Activated naive CD4-positive, alpha-beta T cell treated with anti-CD3 and anti-CD28 coated beads for 36 hours (primary cell): ENCODE measurements around the gene SNX1. TPM values are rescaled to one million over a fixed set of nuclear protein-coding genes. Genes with fewer than 3 reads are reported as not detected.
"Not testable (repeated sequence)": the region's sequence is repeated elsewhere in the genome, so short reads cannot be mapped to it uniquely, and the experiment has no call there.

ENCODE experiments used
- CTCF ChIA-PET: fragments of 350-600 bp; sonication (Branson Sonifier 250); formaldehyde crosslinking; loops from one replicate; lab custom pipeline; 2021; ENCODE audit warnings: antibody characterized with exemption; lab: Charles Lee
- DNase-seq: peaks from one replicate; pipeline ENCODE4 v3.0.0-alpha.2; 2020
- H3K27ac Mint-ChIP-seq: one replicate; pipeline ENCODE4 v1.8.0; 2021; ENCODE audit warnings: mild to moderate bottlenecking, mixed read lengths
- H3K27me3 Mint-ChIP-seq: one replicate; pipeline ENCODE4 v1.8.0; 2021; ENCODE audit warnings: low read depth, mixed read lengths
- H3K36me3 Mint-ChIP-seq: one replicate; pipeline ENCODE4 v1.8.0; 2021; ENCODE audit warnings: low read depth, mixed read lengths
- H3K4me1 Mint-ChIP-seq: one replicate; pipeline ENCODE4 v1.8.0; 2021; ENCODE audit warnings: low read depth, mixed read lengths
- H3K4me3 Mint-ChIP-seq: one replicate; pipeline ENCODE4 v1.8.0; 2021; ENCODE audit warnings: mild to moderate bottlenecking, moderate library complexity, mixed read lengths
- H3K9me3 Mint-ChIP-seq: one replicate; pipeline ENCODE4 v1.8.0; 2021; ENCODE audit warnings: mixed read lengths
- intact Hi-C: fragments of 100-400 bp; cut with micrococcal nuclease; formaldehyde crosslinking; loops from one replicate; pipeline ENCODE4 v1.15.1; 2023
- total RNA-seq, 2 experiments: library from RNA; stranded (reverse); gene quantifications; one replicate each; pipeline ENCODE4 v1.2.3, GENCODE V29; 2021

SNX1 gene
- total RNA-seq, 2 experiments from 2014 or later = 80.7 to 84.2 TPM

- H3K27ac Mint-ChIP-seq = no peak overlapping the region
- no peak overlapping the region for H3K4me3 Mint-ChIP-seq
- no peaks in the 10 kb centered on the region for H3K4me1 Mint-ChIP-seq
- CTCF ChIA-PET = interaction anchor here (1.3 to 1.4 kb wide), 2 partner anchors 115 to 451 kb away, joined by 6 to 10 read pairs; no protein-coding TSS in a partner anchor
- H3K36me3 Mint-ChIP-seq = no peaks in the 10 kb centered on the region
- no peaks in the 10 kb centered on the region for H3K9me3 Mint-ChIP-seq
- intact Hi-C loops = no loop called here
- DNase-seq = no peak
- no peaks in the 10 kb centered on the region for H3K27me3 Mint-ChIP-seq
Observed at GRCh38 chr15:64060716-64061115, 35.1 kb upstream of the SNX1 start.

GRCh38 chr15:64066451-64066850, 29.3 kb upstream of the SNX1 start:
- intact Hi-C loops = loop anchor here (2.0 to 5.0 kb wide), 3 partner anchors 240 to 778 kb away; no protein-coding TSS in a partner anchor
- CTCF ChIA-PET = interaction anchor here (0.6 to 5.1 kb wide), 14 partner anchors 19 to 607 kb away, joined by 3 to 49 read pairs (median 4); partner anchors contain the start of gene DAPK2

GRCh38 chr15:64067564-64068030, 28.2 kb upstream of the SNX1 start:
- peak; percentile 81 for DNase-seq
- Mint-ChIP-seq H3K4me3 (no peak overlapping the region), H3K36me3 (peaks cover 2% of the 10 kb centered on the region), H3K27ac (no peak overlapping the region), H3K27me3 (no peaks in the 10 kb centered on the region), H3K9me3 (no peaks in the 10 kb centered on the region), H3K4me1 (peaks cover 5% of the 10 kb centered on the region)
- CTCF ChIA-PET = interaction anchor here (0.6 to 5.1 kb wide), 34 partner anchors 10 to 777 kb away, joined by 3 to 49 read pairs (median 4); no protein-coding TSS in a partner anchor
- intact Hi-C loops = loop anchor here (1.0 to 5.0 kb wide), 7 partner anchors 175 to 779 kb away; no protein-coding TSS in a partner anchor

More at GRCh38 chr15:64066451-64066850, 29.3 kb upstream of the SNX1 start:
- Mint-ChIP-seq H3K27ac (no peak overlapping the region), H3K9me3 (no peaks in the 10 kb centered on the region), H3K4me1 (peaks cover 5% of the 10 kb centered on the region), H3K36me3 (no peaks in the 10 kb centered on the region), H3K27me3 (no peaks in the 10 kb centered on the region), H3K4me3 (no peak overlapping the region)
- no peak for DNase-seq

- Mint-ChIP-seq H3K27ac (no peak overlapping the region), H3K27me3 (no peaks in the 10 kb centered on the region), H3K9me3 (no peaks in the 10 kb centered on the region), H3K4me3 (no peak overlapping the region), H3K36me3 (peaks cover 5% of the 10 kb centered on the region), H3K4me1 (peaks cover 5% of the 10 kb centered on the region)
- no peak for DNase-seq
- CTCF ChIA-PET = interaction anchor here (0.6 to 5.1 kb wide), 30 partner anchors 9 to 558 kb away, joined by 3 to 49 read pairs (median 4); no protein-coding TSS in a partner anchor
- intact Hi-C loops = loop anchor here (5.0 kb wide), 1 partner anchor 601 kb away; no protein-coding TSS in a partner anchor
Observed at GRCh38 chr15:64068133-64068532, 27.6 kb upstream of the SNX1 start.

GRCh38 chr15:64070106-64070505, 25.7 kb upstream of the SNX1 start:
- CTCF ChIA-PET = interaction anchor here (0.6 to 5.1 kb wide), 6 partner anchors 21 to 603 kb away, joined by 3 to 49 read pairs (median 13); partner anchors contain the start of gene CIAO2A
- Mint-ChIP-seq H3K27me3 (no peaks in the 10 kb centered on the region), H3K36me3 (peaks cover 8% of the 10 kb centered on the region), H3K27ac (no peak overlapping the region), H3K9me3 (no peaks in the 10 kb centered on the region), H3K4me3 (no peak overlapping the region), H3K4me1 (peaks cover 5% of the 10 kb centered on the region)
- intact Hi-C loops = no loop called here
- DNase-seq = no peak

- H3K4me3 Mint-ChIP-seq = no peak overlapping the region
- peaks cover 9% of the 10 kb centered on the region for H3K36me3 Mint-ChIP-seq
- no peaks in the 10 kb centered on the region for H3K9me3 Mint-ChIP-seq
- peaks cover 5% of the 10 kb centered on the region for H3K4me1 Mint-ChIP-seq
- intact Hi-C loops = no loop called here
- no peak for DNase-seq
- CTCF ChIA-PET = interaction anchor here (0.7 to 4.6 kb wide), 9 partner anchors 17 to 319 kb away, joined by 3 to 24 read pairs (median 3); partner anchors contain the start of genes CIAO2A and DAPK2
- H3K27ac Mint-ChIP-seq = no peak overlapping the region
- no peaks in the 10 kb centered on the region for H3K27me3 Mint-ChIP-seq
Observed at GRCh38 chr15:64070965-64071851, 24.6 kb upstream of the SNX1 start.

- Mint-ChIP-seq H3K4me3 (no peak overlapping the region), H3K27me3 (no peaks in the 10 kb centered on the region), H3K36me3 (peaks cover 9% of the 10 kb centered on the region), H3K9me3 (no peaks in the 10 kb centered on the region), H3K27ac (no peak overlapping the region), H3K4me1 (peaks cover 5% of the 10 kb centered on the region)
- no peak for DNase-seq
- CTCF ChIA-PET = interaction anchor here (0.7 to 2.3 kb wide), 7 partner anchors 16 to 127 kb away, joined by 3 to 5 read pairs (median 3); partner anchors contain the start of genes CIAO2A and DAPK2
- intact Hi-C loops = no loop called here
Observed at GRCh38 chr15:64071931-64072765, 23.6 kb upstream of the SNX1 start.

- CTCF ChIA-PET = interaction anchor here (0.7 to 2.3 kb wide), 2 partner anchors 26 to 66 kb away, joined by 3 to 5 read pairs; partner anchors contain the start of gene DAPK2
- H3K4me3 Mint-ChIP-seq = no peak overlapping the region
- peaks cover 12% of the 10 kb centered on the region for H3K36me3 Mint-ChIP-seq
- no peaks in the 10 kb centered on the region for H3K27me3 Mint-ChIP-seq
- no peak overlapping the region for H3K27ac Mint-ChIP-seq
- DNase-seq = no peak
- no peaks in the 10 kb centered on the region for H3K9me3 Mint-ChIP-seq
- H3K4me1 Mint-ChIP-seq = peaks cover 3% of the 10 kb centered on the region
- intact Hi-C loops = no loop called here
Observed at GRCh38 chr15:64072812-64073211, 23.0 kb upstream of the SNX1 start.

- CTCF ChIA-PET, intact Hi-C loops: not testable (repeated sequence)
Observed at GRCh38 chr15:64073496-64073895, 22.3 kb upstream of the SNX1 start.

GRCh38 chr15:64082757-64083156, 13.0 kb upstream of the SNX1 start:
- Mint-ChIP-seq H3K27me3 (no peaks in the 10 kb centered on the region), H3K9me3 (no peaks in the 10 kb centered on the region), H3K4me3 (no peak overlapping the region), H3K4me1 (no peaks in the 10 kb centered on the region), H3K27ac (no peak overlapping the region), H3K36me3 (peaks cover 16% of the 10 kb centered on the region)
- CTCF ChIA-PET = no interaction called here
- intact Hi-C loops = no loop called here
- DNase-seq = no peak

More at GRCh38 chr15:64073496-64073895, 22.3 kb upstream of the SNX1 start:
- not testable (repeated sequence) for H3K4me1 Mint-ChIP-seq, H3K27me3 Mint-ChIP-seq, H3K27ac Mint-ChIP-seq, H3K9me3 Mint-ChIP-seq, DNase-seq, H3K4me3 Mint-ChIP-seq
- H3K36me3 Mint-ChIP-seq = peaks cover 12% of the 10 kb centered on the region

GRCh38 chr15:64089543-64090280, 6.1 kb upstream of the SNX1 start:
- Mint-ChIP-seq H3K4me1 (peaks cover 32% of the 10 kb centered on the region), H3K27me3 (no peaks in the 10 kb centered on the region), H3K27ac (no peak overlapping the region), H3K9me3 (no peaks in the 10 kb centered on the region), H3K36me3 (peaks cover 28% of the 10 kb centered on the region), H3K4me3 (no peak overlapping the region)
- DNase-seq = no peak
- CTCF ChIA-PET = interaction anchor here (0.6 kb wide), 1 partner anchor 480 kb away, joined by 3 read pairs; no protein-coding TSS in a partner anchor
- intact Hi-C loops = loop anchor here (5.0 to 10.0 kb wide), 2 partner anchors 265 to 803 kb away; partner anchors contain the start of gene CSNK1G1
